Measurements from ENCODE around the gene ANKRD6.

Gene ANKRD6

DNA sequence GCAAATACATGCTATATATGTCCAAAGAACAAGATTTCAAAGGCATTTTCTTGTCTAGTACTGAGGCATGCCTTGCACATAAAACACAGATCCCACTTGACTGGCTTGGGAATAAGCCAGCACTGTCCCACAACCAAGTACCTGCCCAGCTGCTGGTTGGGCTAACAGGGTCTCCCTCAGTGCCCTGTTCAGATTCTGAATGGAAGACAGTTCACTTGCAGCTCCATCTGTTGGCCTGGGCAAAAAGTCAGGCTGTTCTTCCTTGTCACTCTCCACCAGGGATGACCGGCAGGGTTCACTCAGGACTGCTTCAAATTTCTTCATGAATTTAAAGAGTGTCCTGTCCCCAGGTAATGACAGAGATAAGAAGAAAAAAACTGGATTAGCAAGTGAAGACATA lies 250.0 kb downstream of the ANKRD6 start:
- no peak for DNase-seq (ENCODE audit: extremely low read depth in 1 of 2, low read depth in 1 of 2)
